ENCODE results near the gene YBEY. TPM values are rescaled to one million over a fixed set of nuclear protein-coding genes. Genes with fewer than 3 reads are reported as not detected.

The YBEY gene
- total and polyA plus RNA-seq, 2 of the 13 experiments (the other 11 are each of a cell fraction or from before 2014, with no cell fraction given): 6.5 to 8.9 TPM

DNA sequence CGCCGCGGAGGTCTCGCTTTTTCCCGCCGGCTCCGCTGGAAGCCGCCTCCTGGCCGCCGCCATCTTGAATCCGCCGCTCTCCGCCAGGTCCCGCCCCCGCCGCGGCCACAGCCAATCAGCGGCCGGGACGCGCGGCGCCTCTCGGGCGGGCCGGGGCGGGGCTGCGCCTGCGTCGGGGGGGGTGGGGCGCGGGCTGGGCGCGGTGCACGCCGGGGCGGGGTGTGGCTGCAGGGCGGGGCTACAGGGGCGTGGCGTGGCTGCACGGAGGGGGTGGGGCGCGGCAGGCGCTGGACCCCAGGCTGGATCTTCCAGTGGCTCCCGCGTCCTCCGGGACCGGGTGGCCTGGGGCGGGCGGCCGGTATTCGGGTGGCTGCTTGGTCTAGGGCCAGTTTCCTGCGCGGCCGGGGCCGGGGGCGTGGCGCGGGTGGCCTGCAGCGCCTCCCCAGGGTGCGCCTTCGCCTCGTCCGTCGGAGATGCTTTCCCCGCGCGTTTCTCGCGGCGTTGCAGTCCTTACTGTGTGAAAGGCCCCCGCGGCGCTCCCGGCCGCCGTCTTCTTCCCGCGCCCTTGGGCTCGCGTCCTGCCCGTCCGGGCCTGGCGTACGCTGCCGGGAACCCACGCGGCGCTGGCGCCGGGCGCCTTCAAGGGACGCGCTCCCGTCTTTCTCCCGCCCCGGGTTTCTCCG is 38.4 kb downstream of the YBEY start (continued):
- TF ChIP-seq CHD2 (IDR thresholded peaks at IDR 0.05; ENCODE audit: low read depth, low read length) (no peak), HOXA9 (CRISPR knock-in tag; IDR thresholded peaks at IDR 0.05; ENCODE audit: borderline replicate concordance) (peak; percentile 32; the same call in 1 of the 2 replicates), KLF15 (CRISPR knock-in tag; IDR thresholded peaks at IDR 0.05; ENCODE audit: borderline replicate concordance) (peak; percentile 10; the same call in 1 of the 2 replicates), NONO (IDR thresholded peaks at IDR 0.05) (no peak), NONO (CRISPR knock-in tag; conservative IDR thresholded peaks at IDR 0.05) (peak; percentile 3; the same call in 1 of the 2 replicates), TBX2 (CRISPR knock-in tag; IDR thresholded peaks at IDR 0.05; ENCODE audit: borderline replicate concordance) (0 out of 2 replicates have a peak, but pooled peaks have one; percentile 30), ASH2L (IDR thresholded peaks at IDR 0.05; ENCODE audit: insufficient read length, low read depth, low read length) (peak; percentile 11), ZFY (CRISPR knock-in tag; IDR thresholded peaks at IDR 0.05) (peak; percentile 79), ZNF788 (CRISPR knock-in tag; IDR thresholded peaks at IDR 0.05; ENCODE audit: borderline replicate concordance) (0 out of 2 replicates have a peak, but pooled peaks have one; percentile 36), YY1 (IDR thresholded peaks at IDR 0.05; ENCODE audit: insufficient read depth, insufficient replicate concordance, low read depth, low read length) (peak; percentile 95), ZSCAN12 (CRISPR knock-in tag; IDR thresholded peaks at IDR 0.05) (no peak), MXI1 (IDR thresholded peaks at IDR 0.05; ENCODE audit: borderline replicate concordance, low read depth, low read length) (peak; percentile 59; the same call in 1 of the 3 replicates), ZNF224 (CRISPR knock-in tag; IDR thresholded peaks at IDR 0.05) (0 out of 2 replicates have a peak, but pooled peaks have one; percentile 44), KLF12 (CRISPR knock-in tag; IDR thresholded peaks at IDR 0.05; ENCODE audit: borderline replicate concordance) (peak; percentile 75; the same call in 1 of the 2 replicates), ZNF446 (CRISPR knock-in tag; IDR thresholded peaks at IDR 0.05) (0 out of 2 replicates have a peak, but pooled peaks have one; percentile 79), YEATS4 (CRISPR knock-in tag; IDR thresholded peaks at IDR 0.05; ENCODE audit: borderline replicate concordance) (0 out of 2 replicates have a peak, but pooled peaks have one; percentile 17), MED1 (CRISPR knock-in tag; IDR thresholded peaks at IDR 0.05) (0 out of 2 replicates have a peak, but pooled peaks have one; percentile 6), SP1 (IDR thresholded peaks at IDR 0.05) (no peak), SP1 (CRISPR knock-in tag; IDR thresholded peaks at IDR 0.05) (peak; percentile 61), CCDC6 (CRISPR knock-in tag; IDR thresholded peaks at IDR 0.05) (peak; percentile 60; the same call in 1 of the 2 replicates)
- TF ChIP-seq, protein P1, sequence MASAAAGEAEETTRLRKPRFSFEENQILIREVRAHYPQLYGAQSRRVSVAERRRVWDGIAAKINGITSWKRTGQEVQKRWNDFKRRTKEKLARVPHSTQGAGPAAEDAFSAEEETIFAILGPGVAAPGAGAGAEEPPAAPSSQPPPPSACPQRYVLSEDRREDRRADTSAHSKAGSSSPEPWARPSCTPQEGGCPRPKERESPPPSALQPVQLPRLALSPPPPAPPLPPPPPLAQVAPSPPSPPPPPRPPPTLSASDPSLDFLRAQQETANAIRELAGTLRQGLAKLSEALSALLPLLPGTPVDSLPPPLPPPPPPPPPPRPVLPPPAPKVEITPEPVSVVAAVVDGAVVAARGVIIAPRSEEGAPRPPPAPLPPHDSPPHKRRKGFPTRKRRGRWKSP (CRISPR knock-in tag; IDR thresholded peaks at IDR 0.05): 0 out of 2 replicates have a peak, but pooled peaks have one; percentile 47
- TF ChIP-seq, protein P2, sequence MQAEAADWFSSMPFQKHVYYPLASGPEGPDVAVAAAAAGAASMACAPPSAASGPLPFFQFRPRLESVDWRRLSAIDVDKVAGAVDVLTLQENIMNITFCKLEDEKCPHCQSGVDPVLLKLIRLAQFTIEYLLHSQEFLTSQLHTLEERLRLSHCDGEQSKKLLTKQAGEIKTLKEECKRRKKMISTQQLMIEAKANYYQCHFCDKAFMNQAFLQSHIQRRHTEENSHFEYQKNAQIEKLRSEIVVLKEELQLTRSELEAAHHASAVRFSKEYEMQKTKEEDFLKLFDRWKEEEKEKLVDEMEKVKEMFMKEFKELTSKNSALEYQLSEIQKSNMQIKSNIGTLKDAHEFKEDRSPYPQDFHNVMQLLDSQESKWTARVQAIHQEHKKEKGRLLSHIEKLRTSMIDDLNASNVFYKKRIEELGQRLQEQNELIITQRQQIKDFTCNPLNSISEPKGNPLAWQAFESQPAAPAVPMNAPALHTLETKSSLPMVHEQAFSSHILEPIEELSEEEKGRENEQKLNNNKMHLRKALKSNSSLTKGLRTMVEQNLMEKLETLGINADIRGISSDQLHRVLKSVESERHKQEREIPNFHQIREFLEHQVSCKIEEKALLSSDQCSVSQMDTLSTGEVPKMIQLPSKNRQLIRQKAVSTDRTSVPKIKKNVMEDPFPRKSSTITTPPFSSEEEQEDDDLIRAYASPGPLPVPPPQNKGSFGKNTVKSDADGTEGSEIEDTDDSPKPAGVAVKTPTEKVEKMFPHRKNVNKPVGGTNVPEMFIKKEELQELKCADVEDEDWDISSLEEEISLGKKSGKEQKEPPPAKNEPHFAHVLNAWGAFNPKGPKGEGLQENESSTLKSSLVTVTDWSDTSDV (CRISPR knock-in tag; IDR thresholded peaks at IDR 0.05): peak; percentile 94
- TF ChIP-seq, protein P3, sequence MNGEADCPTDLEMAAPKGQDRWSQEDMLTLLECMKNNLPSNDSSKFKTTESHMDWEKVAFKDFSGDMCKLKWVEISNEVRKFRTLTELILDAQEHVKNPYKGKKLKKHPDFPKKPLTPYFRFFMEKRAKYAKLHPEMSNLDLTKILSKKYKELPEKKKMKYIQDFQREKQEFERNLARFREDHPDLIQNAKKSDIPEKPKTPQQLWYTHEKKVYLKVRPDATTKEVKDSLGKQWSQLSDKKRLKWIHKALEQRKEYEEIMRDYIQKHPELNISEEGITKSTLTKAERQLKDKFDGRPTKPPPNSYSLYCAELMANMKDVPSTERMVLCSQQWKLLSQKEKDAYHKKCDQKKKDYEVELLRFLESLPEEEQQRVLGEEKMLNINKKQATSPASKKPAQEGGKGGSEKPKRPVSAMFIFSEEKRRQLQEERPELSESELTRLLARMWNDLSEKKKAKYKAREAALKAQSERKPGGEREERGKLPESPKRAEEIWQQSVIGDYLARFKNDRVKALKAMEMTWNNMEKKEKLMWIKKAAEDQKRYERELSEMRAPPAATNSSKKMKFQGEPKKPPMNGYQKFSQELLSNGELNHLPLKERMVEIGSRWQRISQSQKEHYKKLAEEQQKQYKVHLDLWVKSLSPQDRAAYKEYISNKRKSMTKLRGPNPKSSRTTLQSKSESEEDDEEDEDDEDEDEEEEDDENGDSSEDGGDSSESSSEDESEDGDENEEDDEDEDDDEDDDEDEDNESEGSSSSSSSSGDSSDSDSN (CRISPR knock-in tag; IDR thresholded peaks at IDR 0.05): peak; percentile 77
- TF ChIP-seq, protein P4, sequence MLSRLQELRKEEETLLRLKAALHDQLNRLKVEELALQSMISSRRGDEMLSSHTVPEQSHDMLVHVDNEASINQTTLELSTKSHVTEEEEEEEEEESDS (CRISPR knock-in tag; IDR thresholded peaks at IDR 0.05; ENCODE audit: borderline replicate concordance): 0 out of 2 replicates have a peak, but pooled peaks have one; percentile 1
